IMR-90 (cell line): ENCODE results near the gene APOC4. TPM values are rescaled to one million over a fixed set of nuclear protein-coding genes. Genes with fewer than 3 reads are reported as not detected.

Source experiments
- ATAC-seq: fragments of 200-7000 bp; cut with Tn5 transposase; 2 replicates; pipeline ENCODE4 v1.9.1; 2020; ENCODE audit warnings: low read depth, mild to moderate bottlenecking, moderate library complexity
- BruUV-seq: library from RNA; stranded (reverse); fragments of 400-500 nt; replicated peaks from 2 replicates; lab custom pipeline; 2021; lab: Mats Ljungman, UMichigan
- CTCF ChIA-PET: fragments of 300-600 bp; formaldehyde crosslinking; extraction: SDS; loops from one replicate; lab custom pipeline; 2021; ENCODE audit warnings: antibody characterized with exemption; lab: Yijun Ruan, JAX
- POLR2A ChIA-PET: fragments of 300-600 bp; sonication (Branson Sonifier 250); formaldehyde crosslinking; loops from one replicate; lab custom pipeline; 2022; ENCODE audit warnings: antibody characterized with exemption; ENCODE audit not compliant: unreplicated experiment; lab: Charles Lee
- DNase-seq: peaks from one replicate; pipeline ENCODE4 v3.0.0; 2013
- H2AFZ ChIP-seq: replicated peaks from 2 replicates; pipeline ENCODE3; 2013; ENCODE audit warnings: low read length, mild to moderate bottlenecking; ENCODE audit not compliant: poor library complexity
- H2AK5ac ChIP-seq: 2 replicates; pipeline ENCODE4 v1.6.1; 2013; ENCODE audit warnings: low read depth, low read length, inconsistent platforms
- H2AK9ac ChIP-seq: replicated peaks from 2 replicates; pipeline ENCODE3; 2013; ENCODE audit warnings: mild to moderate bottlenecking, low read depth, low read length, moderate library complexity; ENCODE audit not compliant: poor library complexity
- H2BK120ac ChIP-seq: 2 replicates; pipeline ENCODE4 v1.6.1; 2013; ENCODE audit warnings: low read depth, low read length, inconsistent platforms
- H2BK15ac ChIP-seq: 3 replicates; pipeline ENCODE4 v1.6.1; 2013; ENCODE audit warnings: low read depth, low read length, inconsistent platforms
- H2BK20ac ChIP-seq: 2 replicates; pipeline ENCODE4 v1.6.1; 2013; ENCODE audit warnings: low read depth, mild to moderate bottlenecking, inconsistent platforms, low read length, moderate library complexity
- H2BK5ac ChIP-seq: 2 replicates; pipeline ENCODE4 v1.6.1; 2013; ENCODE audit warnings: mild to moderate bottlenecking, low read depth, low read length, inconsistent platforms; ENCODE audit not compliant: poor library complexity, severe bottlenecking
- H3K14ac ChIP-seq: replicated peaks from 2 replicates; pipeline ENCODE4 v1.6.1; 2013; ENCODE audit warnings: low read depth, low read length, inconsistent platforms
- H3K18ac ChIP-seq: 2 replicates; pipeline ENCODE4 v1.6.1; 2013; ENCODE audit warnings: low read depth, low read length, control low read depth
- H3K23ac ChIP-seq: 2 replicates; pipeline ENCODE4 v1.6.1; 2013; ENCODE audit warnings: low read depth, low read length, inconsistent platforms
- H3K27ac ChIP-seq: 2 replicates; pipeline ENCODE4 v1.5.1; 2013; ENCODE audit warnings: mild to moderate bottlenecking, control low read depth, low read length; ENCODE audit not compliant: insufficient read depth
- H3K27me3 ChIP-seq: 2 replicates; pipeline ENCODE4 v1.6.1; 2013; ENCODE audit warnings: low read length; ENCODE audit not compliant: control insufficient read depth, insufficient read depth
- H3K36me3 ChIP-seq: 2 replicates; pipeline ENCODE4 v1.6.1; 2013; ENCODE audit warnings: low read length, mixed read lengths; ENCODE audit not compliant: control insufficient read depth, insufficient read depth
- H3K4ac ChIP-seq: 2 replicates; pipeline ENCODE4 v1.6.1; 2013; ENCODE audit warnings: low read depth, low read length, inconsistent platforms
- H3K4me1 ChIP-seq: 2 replicates; pipeline ENCODE4 v1.6.1; 2013; ENCODE audit warnings: low read length, mixed read lengths; ENCODE audit not compliant: control insufficient read depth, insufficient read depth
- H3K4me2 ChIP-seq: 2 replicates; pipeline ENCODE4 v1.6.1; 2013; ENCODE audit warnings: low read depth, mild to moderate bottlenecking, control low read depth, low read length, moderate library complexity
- H3K4me3 ChIP-seq: 2 replicates; pipeline ENCODE4 v1.5.1; 2013; ENCODE audit warnings: low read depth, mild to moderate bottlenecking, control low read depth, low read length, moderate library complexity; ENCODE audit not compliant: insufficient read depth
- H3K56ac ChIP-seq: 2 replicates; pipeline ENCODE4 v1.6.1; 2013; ENCODE audit warnings: low read length, inconsistent platforms; ENCODE audit not compliant: insufficient read depth; ENCODE audit errors: extremely low read depth
- H3K79me1 ChIP-seq, 2 experiments: 2 replicates each; pipeline ENCODE4 v1.6.1; 2013; ENCODE audit warnings: low read length in 2 of 2, inconsistent platforms in 1 of 2, low read depth in 1 of 2
- H3K9ac ChIP-seq: 2 replicates; pipeline ENCODE4 v1.6.1; 2013; ENCODE audit warnings: low read depth, low read length, control low read depth
- H3K9me1 ChIP-seq: 2 replicates; pipeline ENCODE4 v1.6.1; 2013; ENCODE audit warnings: low read length, inconsistent platforms; ENCODE audit not compliant: insufficient read depth
- H3K9me3 ChIP-seq: 2 replicates; pipeline ENCODE4 v1.6.1; 2013; ENCODE audit warnings: low read length; ENCODE audit not compliant: control insufficient read depth, insufficient read depth
- H4K20me1 ChIP-seq: 2 replicates; pipeline ENCODE4 v1.6.1; 2013; ENCODE audit warnings: low read length, inconsistent platforms; ENCODE audit not compliant: insufficient read depth
- H4K5ac ChIP-seq: 2 replicates; pipeline ENCODE4 v1.6.1; 2013; ENCODE audit warnings: mild to moderate bottlenecking, low read depth, low read length, control low read depth
- H4K8ac ChIP-seq, 2 experiments: 2 replicates each; pipeline ENCODE4 v1.6.1; 2013; ENCODE audit warnings: low read depth in 2 of 2, low read length in 2 of 2, control low read depth in 1 of 2, inconsistent platforms in 1 of 2
- H4K91ac ChIP-seq: 2 replicates; pipeline ENCODE4 v1.6.1; 2013; ENCODE audit warnings: low read depth, low read length, inconsistent platforms; ENCODE audit not compliant: insufficient read depth
- BHLHE40 ChIP-seq: fragments of 150-350 bp; IDR thresholded peaks from 2 replicates; pipeline ENCODE4 v1.6.1; 2016; ENCODE audit warnings: mild to moderate bottlenecking, low read depth, low read length
- CEBPB ChIP-seq: IDR thresholded peaks from 2 replicates; pipeline ENCODE4 v1.6.1; 2012; ENCODE audit warnings: low read depth, low read length, improper control_type of control experiment
- CHD1 ChIP-seq: IDR thresholded peaks from 2 replicates; pipeline ENCODE4 v1.6.1; 2012; ENCODE audit warnings: low read depth, low read length, improper control_type of control experiment
- ELK1 ChIP-seq: fragments of 150-350 bp; IDR thresholded peaks from 2 replicates; pipeline ENCODE4 v1.6.1; 2016; ENCODE audit warnings: low read depth, mild to moderate bottlenecking, low read length, moderate library complexity, borderline replicate concordance
- FOS ChIP-seq: fragments of 150-350 bp; IDR thresholded peaks from 2 replicates; pipeline ENCODE4 v1.6.1; 2016; ENCODE audit warnings: low read depth, low read length
- MAFK ChIP-seq: IDR thresholded peaks from 2 replicates; pipeline ENCODE4 v1.6.1; 2012; ENCODE audit warnings: low read depth, low read length, improper control_type of control experiment
- MAZ ChIP-seq: IDR thresholded peaks from 2 replicates; pipeline ENCODE4 v1.6.1; 2012; ENCODE audit warnings: low read depth, mild to moderate bottlenecking, low read length, improper control_type of control experiment, moderate library complexity, borderline replicate concordance
- MXI1 ChIP-seq: IDR thresholded peaks from 2 replicates; pipeline ENCODE4 v1.6.1; 2012; ENCODE audit warnings: low read depth, mild to moderate bottlenecking, low read length, moderate library complexity, borderline replicate concordance
- NFE2L2 ChIP-seq: fragments of 150-350 bp; IDR thresholded peaks from 2 replicates; pipeline ENCODE4 v1.6.1; 2016; ENCODE audit warnings: low read depth, mild to moderate bottlenecking, low read length
- POLR2A ChIP-seq: IDR thresholded peaks from 2 replicates; pipeline ENCODE4 v1.6.1; 2012; ENCODE audit warnings: mild to moderate bottlenecking, low read depth, low read length
- RAD21 ChIP-seq: IDR thresholded peaks from 2 replicates; pipeline ENCODE4 v1.6.1; 2012; ENCODE audit warnings: low read length, improper control_type of control experiment
- RCOR1 ChIP-seq: IDR thresholded peaks from 2 replicates; pipeline ENCODE4 v1.6.1; 2012; ENCODE audit warnings: mild to moderate bottlenecking, low read length, improper control_type of control experiment; ENCODE audit not compliant: insufficient replicate concordance
- RFX5 ChIP-seq: IDR thresholded peaks from 2 replicates; pipeline ENCODE4 v1.8.0; 2012; ENCODE audit warnings: low read depth, mild to moderate bottlenecking, low read length, moderate library complexity
- SMC3 ChIP-seq: fragments of 150-350 bp; IDR thresholded peaks from 2 replicates; pipeline ENCODE4 v1.6.1; 2016; ENCODE audit warnings: low read depth, mild to moderate bottlenecking, antibody characterized with exemption, low read length, moderate library complexity
- whole genome bisulfite sequencing, 2 experiments: methylation state at CpG; one replicate each; pipeline versions ENCODE4 v1.1.5 to v1.1.7; 2013; ENCODE audit warnings: missing lambda C conversion rate in 2 of 2; ENCODE audit not compliant: insufficient read length in 1 of 2; ENCODE audit errors: extremely low coverage in 2 of 2; 5-methylcytosine and 5-hydroxymethylcytosine counted together
- dilution Hi-C: fragments of 300-500 bp; cut with HindIII; formaldehyde crosslinking; loops from one replicate; pipeline ENCODE4 v1.14.3; 2018; ENCODE audit warnings: low sequenced_read_pairs; ENCODE audit not compliant: unreplicated experiment
- in situ Hi-C: fragments of 300-500 bp; cut with MboI; formaldehyde crosslinking; loops from 3 replicates; pipeline ENCODE4 v1.14.3; 2019; ENCODE audit warnings: low sequenced_read_pairs, inconsistent platforms, mixed read lengths
- intact Hi-C: fragments of 100-400 bp; cut with micrococcal nuclease; formaldehyde crosslinking; loops from 2 replicates; pipeline ENCODE4 v1.10.0; 2022
- polyA plus RNA-seq, 3 experiments: library from polyadenylated mRNA; depleted of rRNA; stranded (reverse); fragments of >200 nt; gene quantifications; 2 replicates each; pipeline ENCODE4 v1.2.3, GENCODE V29; 2012; ENCODE audit warnings: low replicate concordance in 1 of 3
- total RNA-seq: library from RNA; depleted of rRNA; stranded (reverse); fragments of >200 nt; gene quantifications from 2 replicates; pipeline ENCODE4 v1.2.3, GENCODE V29; 2012
- TF ChIP-seq, protein P1 (sequence below): fragments of 150-350 bp; IDR thresholded peaks from 2 replicates; pipeline ENCODE4 v1.6.1; 2017; ENCODE audit warnings: mild to moderate bottlenecking, antibody characterized with exemption, low read length, low read depth

APOC4 gene
- total and polyA plus RNA-seq, 2 of the 4 experiments (the other 2 are of a cell fraction) = not detected

GRCh38 chr19:44930088-44930487, 11.9 kb upstream of the APOC4 start:
- no peak overlapping the region for H3K56ac ChIP-seq
- WGBS, 2 experiments = 80% methylated on average over 5 of the region's 7 CpGs; no CpG with 5 or more reads in 1 of the 2 experiments
- H2BK20ac ChIP-seq = no peak overlapping the region
- no peak for ATAC-seq
- H2BK15ac ChIP-seq = no peak overlapping the region
- H3K14ac ChIP-seq = no peak overlapping the region
- H3K36me3 ChIP-seq = no peaks in the 10 kb centered on the region
- H3K9me1 ChIP-seq = no peaks in the 10 kb centered on the region
- H3K27ac ChIP-seq = no peak overlapping the region
- in situ Hi-C loops = no loop called here
- H3K4me1 ChIP-seq = peaks cover 12% of the 10 kb centered on the region
- H2BK120ac ChIP-seq = no peak overlapping the region
- H3K23ac ChIP-seq = no peak overlapping the region
- TF ChIP-seq MXI1 = no peak
- TF ChIP-seq CHD1 = no peak
- no peak for TF ChIP-seq FOS
- TF ChIP-seq, protein P1, sequence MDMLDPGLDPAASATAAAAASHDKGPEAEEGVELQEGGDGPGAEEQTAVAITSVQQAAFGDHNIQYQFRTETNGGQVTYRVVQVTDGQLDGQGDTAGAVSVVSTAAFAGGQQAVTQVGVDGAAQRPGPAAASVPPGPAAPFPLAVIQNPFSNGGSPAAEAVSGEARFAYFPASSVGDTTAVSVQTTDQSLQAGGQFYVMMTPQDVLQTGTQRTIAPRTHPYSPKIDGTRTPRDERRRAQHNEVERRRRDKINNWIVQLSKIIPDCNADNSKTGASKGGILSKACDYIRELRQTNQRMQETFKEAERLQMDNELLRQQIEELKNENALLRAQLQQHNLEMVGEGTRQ = no peak
- TF ChIP-seq NFE2L2 = no peak
- no peak for TF ChIP-seq SMC3
- TF ChIP-seq MAZ = no peak
- no peak for TF ChIP-seq CEBPB
- no peak for TF ChIP-seq MAFK
- TF ChIP-seq RAD21 = no peak
- TF ChIP-seq POLR2A = no peak
- TF ChIP-seq RCOR1 = no peak
- TF ChIP-seq ELK1 = no peak
- TF ChIP-seq RFX5 = no peak
- TF ChIP-seq BHLHE40 = no peak
- intact Hi-C loops = no loop called here
- POLR2A ChIA-PET = no interaction called here
- no peak overlapping the region for H4K5ac ChIP-seq
- no peak overlapping the region for H3K4me2 ChIP-seq
- no peak overlapping the region for H3K4me3 ChIP-seq
- no peaks in the 10 kb centered on the region for H4K20me1 ChIP-seq
- H3K27me3 ChIP-seq = peaks cover 5% of the 10 kb centered on the region
- H3K79me1 ChIP-seq = no peaks in the 10 kb centered on the region
- dilution Hi-C loops = no loop called here
- no peak overlapping the region for H2AK9ac ChIP-seq
- H3K4ac ChIP-seq = no peak overlapping the region
- no peak overlapping the region for H2BK5ac ChIP-seq
- no peak overlapping the region for H3K9ac ChIP-seq
- DNase-seq = no peak
- H4K91ac ChIP-seq = no peak overlapping the region
- no peak overlapping the region for H2AK5ac ChIP-seq
- no peaks in the 10 kb centered on the region for H3K9me3 ChIP-seq
- no TSS peak for BruUV-seq
- H4K8ac ChIP-seq = no peak overlapping the region
- H2AFZ ChIP-seq = no peak overlapping the region
- no peak overlapping the region for H3K18ac ChIP-seq
- CTCF ChIA-PET = interaction anchor here (0.6 kb wide), 1 partner anchor 270 kb away, joined by 4 read pairs; no protein-coding TSS in a partner anchor
